Activated gamma-delta T cell (primary cell): Measurements from ENCODE around the gene KISS1R.
A peak's percentile ranks its signal among the peaks of the same experiment; 100 is the strongest.

Experiments
- DNase-seq: peaks from one replicate; lab custom pipeline; 2025; lab: John Stamatoyannopoulos, UW

The KISS1R gene

GRCh38 chr19:920051-920864, 3.1 kb downstream of the KISS1R start:
- DNase-seq = peak; percentile 64

- DNase-seq = no peak
Observed at GRCh38 chr19:924553-925086, 7.5 kb downstream of the KISS1R start.

GRCh38 chr19:925087-925525, 8.0 kb downstream of the KISS1R start:
- DNase-seq = no peak

GRCh38 chr19:925526-926322, 8.6 kb downstream of the KISS1R start, which contains the start of gene ARID3A:
TSS of gene ARID3A (plus strand) at chr19:926035. CDS start at chr19:929529, 3,494 bp downstream.
- peak; percentile 61 for DNase-seq

GRCh38 chr19:926323-926588, 9.1 kb downstream of the KISS1R start:
- DNase-seq = no peak

- no peak for DNase-seq
Observed at GRCh38 chr19:926589-927350, 9.6 kb downstream of the KISS1R start.

GRCh38 chr19:927351-927779, 10.2 kb downstream of the KISS1R start:
- DNase-seq = no peak

- no peak for DNase-seq
Observed at GRCh38 chr19:927780-928401, 10.8 kb downstream of the KISS1R start.

- no peak for DNase-seq
Observed at GRCh38 chr19:928471-929202, 11.5 kb downstream of the KISS1R start.

- DNase-seq = no peak
Observed at GRCh38 chr19:929203-929890, 12.2 kb downstream of the KISS1R start.

- no peak for DNase-seq
Observed at GRCh38 chr19:929891-930258, 12.7 kb downstream of the KISS1R start.

- no peak for DNase-seq
Observed at GRCh38 chr19:931860-932647, 14.9 kb downstream of the KISS1R start.

GRCh38 chr19:932648-933552, 15.8 kb downstream of the KISS1R start:
- no peak for DNase-seq

- DNase-seq = no peak
Observed at GRCh38 chr19:933553-933882, 16.4 kb downstream of the KISS1R start.

- DNase-seq = no peak
Observed at GRCh38 chr19:934197-934840, 17.2 kb downstream of the KISS1R start.

GRCh38 chr19:934865-935479, 17.8 kb downstream of the KISS1R start:
- no peak for DNase-seq

- DNase-seq = no peak
Observed at GRCh38 chr19:936175-936546, 19.0 kb downstream of the KISS1R start.

GRCh38 chr19:937259-937694, 20.1 kb downstream of the KISS1R start:
- no peak for DNase-seq
